CMK (cell line): ENCODE measurements around the gene CCT3.
"Not testable (repeated sequence)": the region's sequence is repeated elsewhere in the genome, so short reads cannot be mapped to it uniquely, and the experiment has no call there.

Experiments
- DNase-seq: peaks from one replicate; pipeline ENCODE4 v3.0.0-alpha.2; 2010; ENCODE audit warnings: low read depth

Gene CCT3

GRCh38 chr1:156336242-156336641 lies 1.9 kb downstream of the CCT3 start:
- DNase-seq: peak; percentile 22

GRCh38 chr1:156323179-156323578 lies 14.9 kb downstream of the CCT3 start:
- DNase-seq: not testable (repeated sequence)

GRCh38 chr1:156320560-156320959 lies 17.5 kb downstream of the CCT3 start:
- no peak for DNase-seq

DNA sequence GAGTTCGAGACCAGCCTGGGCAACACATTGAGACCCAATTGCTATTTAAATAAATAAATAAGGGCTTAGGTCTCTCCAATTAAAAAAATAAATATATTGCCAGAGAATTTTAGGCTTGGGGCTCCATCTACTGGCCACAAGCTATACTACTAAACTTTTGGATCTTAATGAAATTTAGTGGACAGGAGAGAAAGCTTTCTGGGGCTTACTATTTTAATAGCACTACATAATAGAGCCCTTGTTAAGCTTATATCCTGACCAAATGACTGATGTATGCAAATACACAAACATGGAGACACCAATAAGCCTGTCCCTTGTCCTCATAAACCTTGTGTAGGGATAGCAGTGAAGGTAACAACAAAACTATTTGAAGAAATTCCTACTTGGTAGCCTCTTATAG lies 18.4 kb downstream of the CCT3 start:
- DNase-seq: no peak

- no peak for DNase-seq
These were observed 21.2 kb downstream of the CCT3 start for GRCh38 chr1:156316909-156317308.

DNA sequence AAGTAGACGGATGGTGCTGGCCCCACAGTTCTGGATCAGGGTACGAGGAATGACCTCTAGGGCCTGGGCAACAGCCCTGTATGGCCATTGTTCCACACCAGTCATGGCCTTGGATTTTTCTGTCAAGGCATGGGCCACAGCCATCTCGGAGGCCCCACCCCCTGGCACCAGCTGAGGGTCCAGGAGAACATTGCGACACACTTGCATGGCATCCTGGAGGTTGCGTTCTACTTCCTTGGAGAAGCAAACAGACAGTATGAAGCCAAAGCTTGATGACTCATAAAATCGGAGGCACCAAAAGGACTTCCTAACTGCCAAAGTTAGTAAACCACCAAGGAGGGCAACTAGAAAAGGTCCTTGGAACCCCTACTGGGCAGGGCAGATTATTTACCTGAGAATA lies 27.1 kb downstream of the CCT3 start:
- DNase-seq: no peak

DNA sequence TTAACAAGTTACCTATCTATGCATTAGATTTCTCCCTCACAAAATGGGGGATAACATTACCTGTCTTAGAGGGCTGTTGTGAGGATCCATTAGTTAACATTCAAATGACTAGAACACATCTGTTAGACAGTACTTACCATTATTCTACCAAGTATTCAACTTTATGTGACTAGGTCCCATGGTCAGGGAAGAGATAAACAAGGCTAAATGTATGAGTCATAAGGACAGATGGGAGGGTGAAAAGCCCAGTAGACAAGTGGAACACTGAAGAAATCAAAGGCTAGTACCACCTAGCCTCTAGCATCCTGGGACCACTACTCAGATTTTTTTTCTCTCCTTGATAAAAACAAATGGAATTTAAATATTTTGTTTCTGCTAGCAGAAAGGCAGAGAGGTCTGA lies 30.0 kb downstream of the CCT3 start:
- DNase-seq: no peak

DNA sequence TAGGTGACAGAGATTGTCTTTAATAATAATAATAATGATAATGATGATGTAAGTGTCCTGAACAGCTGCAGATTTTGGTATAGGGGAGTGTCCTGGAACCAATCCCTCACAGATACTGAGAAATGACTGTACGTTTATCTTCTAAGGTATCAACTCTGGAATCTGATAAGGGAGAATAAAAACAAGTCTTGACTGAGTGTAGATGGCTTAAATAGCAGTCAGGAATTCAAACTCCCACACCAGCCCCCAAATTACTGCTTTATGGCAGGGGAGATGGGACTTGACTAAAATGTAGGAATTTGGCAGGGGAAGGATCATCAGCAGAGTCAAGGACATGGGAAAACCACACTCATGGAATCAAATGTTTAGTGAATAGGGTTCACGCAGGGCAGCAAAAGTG lies 32.9 kb downstream of the CCT3 start:
- DNase-seq: no peak

GRCh38 chr1:156303241-156303640 lies 34.9 kb downstream of the CCT3 start:
- DNase-seq: no peak

- no peak for DNase-seq
These were observed 39.2 kb downstream of the CCT3 start, which contains the start of gene VHLL for GRCh38 chr1:156298852-156299357. VHLL (minus strand) TSS chr1:156299307; CDS start chr1:156299189, 118 bp downstream.

DNA sequence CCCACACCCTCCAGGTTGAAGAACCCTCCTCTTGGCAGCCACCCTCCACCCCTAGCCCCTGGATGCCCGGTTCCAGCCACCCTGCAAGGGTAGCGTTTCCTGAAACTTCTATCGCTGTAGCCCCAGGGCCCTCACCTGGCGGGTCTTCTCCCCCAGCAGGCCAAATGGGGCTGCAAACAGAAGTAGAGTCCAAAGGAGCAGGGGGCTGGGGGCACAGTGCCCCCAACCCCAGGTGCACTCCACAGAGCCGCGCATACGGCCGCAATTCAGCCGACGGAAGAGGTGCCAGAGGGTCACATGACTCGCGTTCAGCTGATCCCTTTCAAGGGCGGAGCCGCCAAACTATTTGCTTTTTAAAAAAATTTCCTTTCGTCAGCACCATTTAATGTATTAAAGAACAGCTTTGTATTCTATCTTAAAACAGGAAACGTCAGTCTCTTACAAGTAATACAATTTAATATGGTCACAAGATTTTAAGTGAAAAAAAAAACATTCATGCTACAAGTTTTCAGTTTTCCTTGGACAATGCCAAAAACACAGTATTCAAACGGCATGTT lies 42.6 kb downstream of the CCT3 start, which contains the start of gene GLMP:
GLMP (minus strand) TSS at position 289 of the 557 bp plus-strand sequence; CDS start at position 255, 34 bp downstream.
- no peak for DNase-seq

- DNase-seq: no peak
These were observed 44.2 kb downstream of the CCT3 start for GRCh38 chr1:156293895-156294294.

DNA sequence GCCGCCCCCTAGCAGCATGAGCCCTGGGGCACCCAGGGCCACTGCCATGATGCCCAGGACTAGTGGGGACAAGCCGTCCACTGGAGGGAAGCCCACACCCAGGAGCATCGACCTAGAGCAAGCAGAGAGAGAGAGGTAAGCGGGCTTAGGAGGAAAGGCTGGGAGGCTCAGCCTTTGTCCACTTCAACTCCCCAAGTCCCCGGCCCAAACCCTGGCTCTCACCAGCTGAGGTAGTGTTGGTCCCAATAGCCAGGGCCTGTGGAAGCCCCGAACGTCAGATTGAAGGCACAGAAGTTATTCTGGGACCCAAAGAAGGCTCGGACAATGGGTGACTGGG lies 45.0 kb downstream of the CCT3 start:
- DNase-seq: no peak

GRCh38 chr1:156291226-156292061 lies 46.6 kb downstream of the CCT3 start:
- DNase-seq: no peak

DNA sequence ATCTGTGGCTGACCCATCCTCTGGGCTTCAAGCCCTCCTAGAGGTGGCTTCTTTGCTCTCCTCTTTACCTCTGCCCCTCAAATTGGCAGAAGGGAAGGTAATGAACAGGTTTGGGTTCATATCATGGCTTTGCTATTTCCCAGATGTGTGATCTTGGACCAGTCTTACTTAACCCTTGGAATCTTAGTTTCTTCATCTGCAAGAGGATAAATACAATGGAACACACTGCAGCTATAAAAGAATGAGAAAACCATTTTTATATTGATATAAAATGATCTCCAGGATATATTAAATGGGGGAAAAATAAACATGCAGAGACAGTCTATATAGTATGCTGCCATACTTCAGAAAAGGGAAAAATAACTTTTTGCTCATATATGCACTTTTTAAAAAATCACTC lies 48.2 kb downstream of the CCT3 start:
- DNase-seq: no peak

DNA sequence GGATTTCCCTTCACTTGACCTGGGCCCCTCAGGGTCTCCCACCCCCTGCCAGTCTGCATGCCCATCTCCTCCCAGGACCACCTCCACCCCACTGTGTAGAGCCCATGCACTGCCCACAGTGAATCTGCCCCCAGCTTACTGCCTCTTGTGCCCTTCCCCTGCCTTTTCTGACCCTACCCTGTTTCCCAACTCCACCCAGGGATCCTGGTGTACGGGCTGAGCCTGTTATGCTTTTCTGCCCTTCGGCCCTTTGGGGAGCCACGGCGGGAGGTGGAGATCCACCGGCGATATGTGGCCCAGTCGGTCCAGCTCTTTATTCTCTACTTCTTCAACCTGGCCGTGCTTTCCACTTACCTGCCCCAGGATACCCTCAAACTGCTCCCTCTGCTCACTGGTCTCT lies 52.0 kb downstream of the CCT3 start:
- no peak for DNase-seq

DNA sequence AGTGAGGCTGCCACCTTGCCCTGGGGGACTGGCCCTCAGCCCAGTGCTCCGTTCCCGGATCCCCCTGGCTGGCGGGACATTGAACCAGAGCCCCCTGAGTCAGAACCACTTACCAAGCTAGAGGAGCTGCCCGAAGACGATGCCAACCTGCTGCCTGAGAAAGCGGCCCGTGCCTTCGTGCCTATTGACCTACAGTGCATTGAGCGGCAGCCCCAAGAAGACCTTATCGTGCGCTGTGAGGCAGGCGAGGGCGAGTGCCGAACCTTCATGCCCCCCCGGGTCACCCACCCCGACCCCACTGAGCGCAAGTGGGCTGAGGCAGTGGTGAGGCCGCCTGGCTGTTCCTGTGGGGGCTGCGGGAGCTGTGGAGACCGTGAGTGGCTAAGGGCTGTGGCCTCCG lies 52.7 kb downstream of the CCT3 start:
- no peak for DNase-seq

DNA sequence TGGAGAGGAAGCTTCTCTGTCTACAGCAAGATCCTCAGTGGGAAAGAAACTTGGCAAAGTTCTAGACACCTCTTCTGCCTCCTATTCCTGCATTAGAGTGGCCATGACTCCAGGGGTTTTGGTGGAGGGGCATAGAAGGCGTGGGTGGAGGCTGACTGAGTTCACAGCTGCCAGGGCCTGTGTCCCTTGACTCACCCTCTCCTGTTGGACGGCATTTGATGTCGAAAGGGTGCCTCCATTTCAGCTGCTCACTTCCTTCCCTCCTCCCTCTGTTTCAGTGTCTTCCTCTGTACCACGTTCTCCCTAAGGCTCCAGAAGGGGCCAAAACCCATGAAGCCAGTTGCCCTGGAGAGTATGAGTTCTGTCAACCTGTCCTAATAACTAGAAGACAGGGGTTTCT lies 53.3 kb downstream of the CCT3 start:
- DNase-seq: no peak

DNA sequence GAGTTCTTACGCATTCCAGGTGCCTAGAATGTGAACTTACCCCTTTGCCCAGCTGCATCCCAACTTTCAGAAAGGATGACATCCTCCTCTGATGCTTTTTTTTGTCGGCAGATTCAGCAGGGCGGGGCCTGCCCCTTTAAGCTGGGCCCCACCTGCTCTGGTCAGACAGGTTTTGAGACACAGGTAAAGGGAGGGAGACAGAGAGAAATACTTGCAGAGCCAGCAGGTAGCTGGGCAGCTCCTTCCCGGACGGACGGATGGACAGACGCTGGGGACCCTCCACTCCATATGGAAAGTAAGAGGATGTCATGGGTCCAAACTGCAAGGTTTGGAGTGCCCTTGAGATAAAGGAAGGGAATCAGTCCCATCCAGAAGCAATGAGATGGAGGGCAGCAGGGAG lies 54.0 kb downstream of the CCT3 start, which contains the start of gene TMEM79:
TMEM79 (plus strand) TSS at position 214 of the 400 bp plus-strand sequence. CDS start 902 bp downstream, outside the sequence.
- DNase-seq: no peak

GRCh38 chr1:156283521-156283920 lies 54.6 kb downstream of the CCT3 start:
- no peak for DNase-seq

- peak; percentile 81 for DNase-seq
These were observed 55.4 kb downstream of the CCT3 start, which contains the start of gene SMG5 for GRCh38 chr1:156282479-156283222. SMG5 (minus strand) TSS chr1:156282825; CDS start chr1:156282680, 145 bp downstream.

DNA sequence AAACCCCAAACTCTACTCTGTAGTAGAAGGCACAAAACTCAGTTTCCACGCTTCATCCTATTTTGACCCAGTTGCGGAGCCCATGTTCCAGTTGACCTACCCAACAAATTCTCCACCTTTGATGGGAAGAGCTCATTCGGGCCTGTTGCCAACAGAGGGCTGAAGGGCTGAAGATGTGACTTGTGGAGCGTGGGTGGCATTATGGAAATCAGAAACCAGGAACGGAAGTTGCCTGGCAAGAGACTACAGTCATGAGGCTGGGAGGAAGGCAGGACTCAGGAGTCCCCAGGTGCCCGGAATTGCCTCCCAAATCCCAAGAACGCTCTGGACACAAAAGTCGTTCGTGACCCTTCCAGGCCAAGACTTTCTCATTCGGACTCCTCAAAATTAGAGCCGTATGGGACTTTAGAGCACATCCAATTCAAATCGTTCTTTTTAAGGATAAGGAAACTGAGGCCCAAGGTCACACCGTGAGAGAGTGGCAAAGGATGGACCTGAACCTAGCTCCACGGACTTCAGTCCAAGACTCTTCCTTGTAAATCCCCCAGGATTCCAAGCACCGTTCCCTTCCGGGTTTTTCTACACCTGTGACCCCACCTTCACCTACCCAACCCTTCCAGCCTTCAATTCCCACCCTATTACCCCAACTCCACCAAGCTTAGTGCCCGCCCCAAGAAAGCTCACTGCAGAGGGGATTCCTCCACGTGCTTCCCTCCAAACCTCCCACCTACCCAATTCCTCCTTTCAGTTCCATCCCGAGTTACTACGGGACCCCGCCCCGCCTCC lies 56.2 kb downstream of the CCT3 start:
- no peak for DNase-seq
